Measurements from ENCODE around the gene PNCK.
"Not testable (repeated sequence)": the region's sequence is repeated elsewhere in the genome, so short reads cannot be mapped to it uniquely, and the experiment has no call there.

The PNCK gene

DNA sequence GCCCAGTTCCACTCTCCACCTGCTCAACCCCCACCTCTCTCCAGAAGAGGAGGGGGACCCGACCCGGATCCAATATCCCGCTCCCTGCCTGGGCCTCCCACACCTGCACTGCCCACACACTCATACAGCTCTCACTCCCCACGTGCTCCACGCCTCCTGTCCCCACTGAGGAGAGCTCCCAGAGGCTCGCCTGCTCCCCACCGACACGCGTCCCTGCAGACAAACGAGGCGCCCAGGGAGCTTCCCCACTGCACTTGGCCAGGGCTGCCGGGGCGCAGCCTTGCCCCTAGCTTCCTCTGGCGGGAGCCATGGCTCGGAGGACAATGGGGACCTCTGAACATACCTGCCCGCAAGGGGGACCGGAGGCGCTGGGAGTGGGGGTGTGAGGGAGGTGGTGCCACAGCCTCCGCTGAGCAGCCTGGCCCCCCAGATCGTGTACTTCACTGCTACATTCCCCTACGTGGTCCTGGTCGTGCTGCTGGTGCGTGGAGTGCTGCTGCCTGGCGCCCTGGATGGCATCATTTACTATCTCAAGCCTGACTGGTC lies 19.1 kb upstream of the PNCK start:
- DNase-seq (ENCODE audit: low read depth) = no peak
- TF ChIP-seq, protein P1, sequence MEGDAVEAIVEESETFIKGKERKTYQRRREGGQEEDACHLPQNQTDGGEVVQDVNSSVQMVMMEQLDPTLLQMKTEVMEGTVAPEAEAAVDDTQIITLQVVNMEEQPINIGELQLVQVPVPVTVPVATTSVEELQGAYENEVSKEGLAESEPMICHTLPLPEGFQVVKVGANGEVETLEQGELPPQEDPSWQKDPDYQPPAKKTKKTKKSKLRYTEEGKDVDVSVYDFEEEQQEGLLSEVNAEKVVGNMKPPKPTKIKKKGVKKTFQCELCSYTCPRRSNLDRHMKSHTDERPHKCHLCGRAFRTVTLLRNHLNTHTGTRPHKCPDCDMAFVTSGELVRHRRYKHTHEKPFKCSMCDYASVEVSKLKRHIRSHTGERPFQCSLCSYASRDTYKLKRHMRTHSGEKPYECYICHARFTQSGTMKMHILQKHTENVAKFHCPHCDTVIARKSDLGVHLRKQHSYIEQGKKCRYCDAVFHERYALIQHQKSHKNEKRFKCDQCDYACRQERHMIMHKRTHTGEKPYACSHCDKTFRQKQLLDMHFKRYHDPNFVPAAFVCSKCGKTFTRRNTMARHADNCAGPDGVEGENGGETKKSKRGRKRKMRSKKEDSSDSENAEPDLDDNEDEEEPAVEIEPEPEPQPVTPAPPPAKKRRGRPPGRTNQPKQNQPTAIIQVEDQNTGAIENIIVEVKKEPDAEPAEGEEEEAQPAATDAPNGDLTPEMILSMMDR (IDR thresholded peaks at IDR 0.05; ENCODE audit: low read depth, low read length, missing control alignments) = no peak
- no peak overlapping the region for H3K4me3 ChIP-seq (ENCODE audit: low read depth, low read length)

DNA sequence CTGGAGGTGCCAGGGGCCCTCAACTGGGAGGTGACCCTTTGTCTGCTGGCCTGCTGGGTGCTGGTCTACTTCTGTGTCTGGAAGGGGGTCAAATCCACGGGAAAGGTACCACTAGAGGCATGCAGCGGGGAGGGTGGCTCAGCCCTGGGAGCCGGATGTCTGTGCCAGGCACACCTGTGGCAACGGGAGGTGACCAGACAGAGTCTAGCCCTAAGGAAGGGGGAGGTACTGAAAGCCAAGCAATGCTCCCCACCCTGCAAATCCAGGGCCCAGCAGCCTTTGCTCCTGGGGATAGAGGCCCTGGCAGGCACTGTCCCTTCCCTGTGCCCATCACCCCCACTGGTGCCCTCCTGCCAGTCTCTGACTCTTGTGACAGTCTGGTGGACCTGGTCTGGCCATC lies 18.4 kb upstream of the PNCK start:
- no peak overlapping the region for H3K4me3 ChIP-seq (ENCODE audit: low read depth, low read length)
- TF ChIP-seq, protein P1 (IDR thresholded peaks at IDR 0.05; ENCODE audit: low read depth, low read length, missing control alignments) = no peak
- no peak for DNase-seq (ENCODE audit: low read depth)

DNA sequence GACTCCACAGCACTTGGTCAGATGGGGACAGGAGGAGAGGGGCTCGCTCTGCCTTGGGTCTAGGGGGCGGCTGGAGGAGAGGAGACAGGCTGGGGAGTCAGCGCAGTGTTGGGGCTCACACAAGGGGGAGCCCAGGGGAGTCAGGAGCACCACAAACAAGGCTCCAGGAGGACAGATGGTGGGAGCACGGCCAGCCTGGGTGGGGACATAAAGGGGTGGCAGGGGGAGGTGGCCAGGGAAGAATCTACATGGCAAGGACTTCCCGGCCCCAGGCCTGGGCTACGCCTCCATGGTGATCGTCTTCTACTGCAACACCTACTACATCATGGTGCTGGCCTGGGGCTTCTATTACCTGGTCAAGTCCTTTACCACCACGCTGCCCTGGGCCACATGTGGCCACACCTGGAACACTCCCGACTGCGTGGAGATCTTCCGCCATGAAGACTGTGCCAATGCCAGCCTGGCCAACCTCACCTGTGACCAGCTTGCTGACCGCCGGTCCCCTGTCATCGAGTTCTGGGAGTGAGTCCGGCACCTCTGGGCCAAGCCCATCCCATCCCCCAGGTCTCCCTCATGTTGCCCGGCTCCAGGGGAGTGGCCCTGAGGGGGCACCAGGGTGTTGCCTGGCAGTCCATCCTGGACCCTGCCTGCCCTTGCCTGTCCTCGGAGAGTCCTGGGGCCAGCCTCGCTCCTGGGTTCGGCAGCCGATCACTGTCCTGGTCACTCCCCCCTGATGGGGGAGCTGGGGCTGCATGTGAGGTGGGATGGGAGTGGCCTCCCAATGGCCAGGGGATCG lies 17.6 kb upstream of the PNCK start:
- not testable (repeated sequence) for H3K4me3 ChIP-seq (ENCODE audit: low read depth, low read length); DNase-seq (ENCODE audit: low read depth)

DNA sequence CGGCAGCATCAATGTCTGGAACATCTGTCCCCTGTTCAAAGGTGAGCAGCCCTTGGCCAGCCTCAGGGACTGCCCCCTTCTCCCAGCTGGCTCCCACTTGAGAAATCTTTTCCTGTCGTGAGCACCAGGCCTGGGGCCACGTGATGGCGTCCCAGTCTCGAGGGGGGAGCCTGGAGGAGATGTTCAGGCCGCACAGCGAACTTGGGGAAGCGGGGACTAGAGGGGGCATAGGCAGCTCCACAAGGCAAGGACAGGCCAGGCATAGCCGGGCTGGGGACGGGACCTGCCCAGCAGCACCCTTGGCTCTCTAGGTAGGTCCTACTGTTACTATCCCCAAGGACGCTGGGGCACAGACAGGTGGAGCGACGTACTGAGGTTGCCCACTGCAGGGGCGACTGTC lies 16.9 kb upstream of the PNCK start:
- DNase-seq (ENCODE audit: low read depth) = no peak
- TF ChIP-seq, protein P1 (IDR thresholded peaks at IDR 0.05; ENCODE audit: low read depth, low read length, missing control alignments) = no peak
- no peak overlapping the region for H3K4me3 ChIP-seq (ENCODE audit: low read depth, low read length)

DNA sequence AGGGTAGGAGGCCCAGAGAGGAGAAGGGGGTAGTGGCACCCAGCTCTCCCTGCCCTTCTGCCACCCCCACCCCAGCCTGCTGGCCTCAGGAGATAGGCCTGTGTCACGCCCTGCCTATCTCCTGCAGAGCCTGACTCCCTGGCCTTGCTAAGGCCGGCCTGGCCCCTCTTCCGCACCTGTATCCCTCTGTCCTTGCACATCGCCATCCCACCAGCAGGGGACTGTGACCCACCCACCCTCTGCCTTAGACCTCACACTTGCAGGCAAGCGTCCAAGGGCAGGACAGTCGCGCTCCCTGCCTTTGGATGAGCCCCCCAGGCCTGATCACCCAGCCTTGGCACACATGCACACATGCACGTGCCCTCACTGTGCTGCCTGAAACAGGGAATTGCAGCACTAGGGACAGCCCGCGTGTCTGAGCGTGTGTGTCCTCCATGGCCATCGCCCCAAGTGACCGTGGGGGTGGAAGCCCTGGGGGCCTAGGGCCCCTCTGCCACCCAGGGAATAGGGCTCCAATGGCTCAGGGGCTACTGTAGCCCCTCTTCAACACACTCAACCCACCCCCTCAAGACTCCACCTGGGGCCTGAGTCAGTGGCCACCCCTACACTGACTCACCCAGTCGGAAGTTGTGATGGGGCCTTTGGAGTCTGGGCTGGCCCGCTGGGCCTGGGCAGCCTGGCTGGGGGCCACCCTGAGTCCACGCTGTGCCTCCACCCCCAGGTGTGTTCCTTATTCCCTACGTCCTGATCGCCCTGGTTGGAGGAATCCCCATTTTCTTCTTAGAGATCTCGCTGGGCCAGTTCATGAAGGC lies 16.2 kb upstream of the PNCK start:
- no peak for DNase-seq (ENCODE audit: low read depth)
- TF ChIP-seq, protein P1 (IDR thresholded peaks at IDR 0.05; ENCODE audit: low read depth, low read length, missing control alignments) = peak; percentile 18
- H3K4me3 ChIP-seq (ENCODE audit: low read depth, low read length) = no peak overlapping the region

DNA sequence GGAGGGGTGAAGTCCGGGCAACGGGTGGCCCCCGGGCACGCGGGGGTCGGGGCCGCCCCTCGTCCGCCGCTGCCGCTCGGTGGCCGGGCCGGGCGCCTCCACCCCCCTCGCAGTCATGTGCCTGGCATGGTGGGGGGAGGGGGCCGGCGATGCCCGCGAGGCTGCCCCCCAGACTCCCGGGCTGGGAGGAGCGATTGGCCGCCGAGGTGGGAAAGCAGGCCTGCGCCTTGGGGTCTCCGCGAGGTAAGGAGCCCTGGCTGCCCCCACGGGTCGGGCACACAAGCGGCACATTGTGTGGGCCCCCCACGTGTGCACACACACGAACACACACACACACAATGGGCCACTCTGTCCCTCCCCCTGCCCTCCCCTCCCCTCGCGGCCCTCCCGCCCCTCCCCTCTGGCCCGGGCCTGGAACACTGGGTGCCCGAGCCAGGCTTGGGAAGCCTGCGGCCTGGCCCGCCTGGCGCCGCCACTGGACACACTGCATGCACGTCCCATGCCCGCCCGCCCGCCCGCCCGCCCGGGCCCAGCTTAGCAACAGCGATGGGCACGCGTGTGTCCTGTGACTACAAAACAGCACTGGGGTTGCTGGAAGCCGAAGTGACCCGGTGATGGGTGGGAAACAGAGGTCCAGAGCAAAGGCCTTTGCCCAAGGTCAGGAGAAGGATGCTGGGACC lies 15.4 kb upstream of the PNCK start:
- TF ChIP-seq, protein P1 (IDR thresholded peaks at IDR 0.05; ENCODE audit: low read depth, low read length, missing control alignments) = no peak
- DNase-seq (ENCODE audit: low read depth) = no peak
- H3K4me3 ChIP-seq (ENCODE audit: low read depth, low read length) = no peak overlapping the region

DNA sequence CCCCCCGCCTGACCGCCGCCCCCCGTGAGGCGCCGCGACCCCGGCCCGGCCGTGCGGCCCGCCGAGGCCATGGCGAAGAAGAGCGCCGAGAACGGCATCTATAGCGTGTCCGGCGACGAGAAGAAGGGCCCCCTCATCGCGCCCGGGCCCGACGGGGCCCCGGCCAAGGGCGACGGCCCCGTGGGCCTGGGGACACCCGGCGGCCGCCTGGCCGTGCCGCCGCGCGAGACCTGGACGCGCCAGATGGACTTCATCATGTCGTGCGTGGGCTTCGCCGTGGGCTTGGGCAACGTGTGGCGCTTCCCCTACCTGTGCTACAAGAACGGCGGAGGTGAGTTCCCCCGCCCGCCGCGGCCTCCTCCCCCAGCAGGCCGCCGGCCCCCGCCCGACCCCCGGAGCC lies 14.9 kb upstream of the PNCK start:
- DNase-seq (ENCODE audit: low read depth) = no peak
- TF ChIP-seq, protein P1 (IDR thresholded peaks at IDR 0.05; ENCODE audit: low read depth, low read length, missing control alignments) = no peak
- no peak overlapping the region for H3K4me3 ChIP-seq (ENCODE audit: low read depth, low read length)

Data from GM12864 (cell line).